K562 (cell line): ENCODE measurements around the gene CENPT. TPM values are rescaled to one million over a fixed set of nuclear protein-coding genes. Genes with fewer than 3 reads are reported as not detected.
A peak's percentile ranks its signal among the peaks of the same experiment; 100 is the strongest.

Source experiments
- ATAC-seq: fragments of 200-7000 bp; cut with Tn5 transposase; 3 replicates; pipeline ENCODE4 v1.9.1; 2020; ENCODE audit warnings: moderate library complexity
- BruUV-seq: library from RNA; stranded (reverse); fragments of 400-500 nt; replicated peaks from 2 replicates; lab custom pipeline; 2021; lab: Mats Ljungman, UMichigan
- CTCF ChIA-PET: fragments of 300-600 bp; formaldehyde crosslinking; extraction: SDS; loops from one replicate; lab custom pipeline; 2021; ENCODE audit warnings: low intra/inter-chr PET ratio; lab: Yijun Ruan, JAX
- POLR2A ChIA-PET: fragments of 300-600, 350-650 bp; sonication (Branson Sonifier 250); formaldehyde crosslinking; extraction: SDS; loops from one replicate; lab custom pipeline; 2021; ENCODE audit warnings: antibody characterized with exemption, inconsistent platforms; lab: Yijun Ruan, JAX
- DNase-seq, 4 experiments: peaks; one replicate each; pipeline versions ENCODE4 v3.0.0 to v3.0.0-alpha.2; 2011 to 2018; ENCODE audit warnings: low spot score in 3 of 4, mixed read lengths in 3 of 4; ENCODE audit errors: extremely low read depth in 1 of 4
- FAIRE-seq: peaks from 2 replicates; lab custom pipeline; 2011; peaks lifted over from hg19 to GRCh38; lab: Jason Lieb, UNC
- H2AFZ ChIP-seq: 2 replicates; pipeline ENCODE4 v1.6.0; 2011; ENCODE audit warnings: low read depth, low read length, control low read depth, inconsistent platforms
- H3K27ac ChIP-seq: fragments of 200-600 bp; 3 replicates; pipeline ENCODE4 v1.8.0; 2011; ENCODE audit warnings: low read depth, mild to moderate bottlenecking, control low read depth, inconsistent platforms, low read length, moderate library complexity, mixed read lengths; ENCODE audit errors: extremely low read depth
- H3K27me3 ChIP-seq, 2 experiments: fragments of 300-600 bp in 1 of 2; 2 replicates in 1 of 2; 3 replicates in 1 of 2; pipeline versions ENCODE4 v1.6.0 to v1.8.0; 2011; ENCODE audit warnings: inconsistent platforms in 2 of 2, low read length in 2 of 2, mild to moderate bottlenecking in 1 of 2, mixed read lengths in 1 of 2, moderate library complexity in 1 of 2; ENCODE audit not compliant: control insufficient read depth in 2 of 2, insufficient read depth in 2 of 2
- H3K36me3 ChIP-seq: fragments of 300-600 bp; 3 replicates; pipeline ENCODE4 v1.8.0; 2011; ENCODE audit warnings: mild to moderate bottlenecking, low read length, inconsistent platforms; ENCODE audit not compliant: control insufficient read depth, insufficient read depth
- H3K4me1 ChIP-seq, 2 experiments: fragments of 200-600 bp in 1 of 2; replicated peaks in 1 of 2; 2 replicates in 1 of 2; 3 replicates in 1 of 2; pipeline versions ENCODE4 v1.5.1 to v1.8.0; 2011; ENCODE audit warnings: inconsistent platforms in 2 of 2, low read length in 2 of 2, mild to moderate bottlenecking in 1 of 2, mixed read lengths in 1 of 2, moderate library complexity in 1 of 2; ENCODE audit not compliant: control insufficient read depth in 2 of 2, insufficient read depth in 2 of 2
- H3K4me2 ChIP-seq: 2 replicates; pipeline ENCODE4 v1.6.1; 2011; ENCODE audit warnings: low read length, control low read depth, inconsistent platforms, mixed read lengths; ENCODE audit not compliant: insufficient read depth
- H3K4me3 ChIP-seq: fragments of 200-600 bp; sonication (generic), shearing (Covaris generic); 2 replicates; pipeline ENCODE4 v1.5.1; 2016; ENCODE audit warnings: control low read depth, inconsistent platforms
- H3K79me2 ChIP-seq: fragments of 200-600 bp; 3 replicates; pipeline ENCODE4 v1.8.0; 2011; ENCODE audit warnings: low read length, inconsistent platforms; ENCODE audit not compliant: control insufficient read depth, insufficient read depth
- H3K9ac ChIP-seq, 2 experiments: 2 replicates each; pipeline versions ENCODE4 v1.6.0 to v1.6.1; 2011; ENCODE audit warnings: low read depth in 2 of 2, low read length in 2 of 2, control low read depth in 1 of 2, inconsistent platforms in 1 of 2, mild to moderate bottlenecking in 1 of 2, mixed read lengths in 1 of 2; ENCODE audit not compliant: insufficient read depth in 1 of 2
- H3K9me1 ChIP-seq: one replicate; pipeline ENCODE4 v1.6.0; 2011; ENCODE audit warnings: inconsistent platforms, mild to moderate bottlenecking, low read length, moderate library complexity; ENCODE audit not compliant: control insufficient read depth, insufficient read depth
- H3K9me3 ChIP-seq: replicated peaks from 2 replicates; pipeline ENCODE4 v1.5.1; 2011; ENCODE audit warnings: low read depth, low read length, inconsistent platforms; ENCODE audit not compliant: control insufficient read depth, insufficient read depth
- H4K20me1 ChIP-seq: replicated peaks from 2 replicates; pipeline ENCODE4 v1.6.1; 2011; ENCODE audit warnings: low read length, inconsistent platforms, mixed read lengths; ENCODE audit not compliant: control insufficient read depth, insufficient read depth
- CTBP1 ChIP-seq: fragments of 450-650 bp; IDR thresholded peaks from 2 replicates; pipeline ENCODE4 v1.6.1; 2016; ENCODE audit warnings: borderline replicate concordance
- LARP7 ChIP-seq: fragments of 450-650 bp; IDR thresholded peaks from 2 replicates; pipeline ENCODE4 v1.6.1; 2016
- RAD21 ChIP-seq, 2 experiments: fragments of 250-450 bp in 1 of 2; fragments of 450-650 bp in 1 of 2; sonication (Bioruptor Pico) in 1 of 2; formaldehyde crosslinking in 1 of 2; IDR thresholded peaks in 1 of 2; conservative IDR thresholded peaks in 1 of 2; 2 replicates each; pipeline versions ENCODE4 v1.4.0 to v1.8.0; 2020 to 2022; ENCODE audit warnings: mild to moderate bottlenecking in 2 of 2, moderate library complexity in 1 of 2
- WGBS: fragments of 100-300 bp; shearing (Covaris generic); methylation state at CpG from one replicate; pipeline ENCODE4 v1.1.6; 2016; ENCODE audit warnings: low coverage, mixed read lengths; ENCODE audit not compliant: insufficient coverage; ENCODE audit errors: missing lambda C conversion rate; 5-methylcytosine and 5-hydroxymethylcytosine counted together
- in situ Hi-C: fragments of 300-500 bp; cut with MboI; formaldehyde crosslinking; loops from 4 replicates; pipeline ENCODE4 v1.15.0; 2018; ENCODE audit warnings: inconsistent platforms, mixed read lengths
- intact Hi-C: fragments of 100-400 bp; cut with micrococcal nuclease; formaldehyde crosslinking; loops from 2 replicates; pipeline ENCODE4 v1.14.2; 2022
- polyA plus RNA-seq, 8 experiments: library from polyadenylated mRNA; depleted of rRNA in 4 of 8; stranded (reverse) in 5 of 8; unstranded in 3 of 8; fragments of >200 nt; fragmentation: Nextera tagmentation in 2 of 8; fragmentation: Illumina TruSeq in 1 of 8; extraction: Ambion mirVana in 2 of 8; extraction: Trizol in 1 of 8; gene quantifications; 2 replicates each; pipeline versions ENCODE4 v1.2.1 to v1.2.3, GENCODE V29; 2011 to 2014; ENCODE audit warnings: inconsistent platforms in 1 of 8, missing spikeins in 1 of 8
- total RNA-seq, 7 experiments: library from RNA; depleted of rRNA in 6 of 7; stranded (reverse); fragments of >200 nt in 6 of 7; fragmentation: Illumina TruSeq in 2 of 7; extraction: Trizol in 2 of 7; gene quantifications; 2 replicates each; pipeline versions ENCODE4 v1.2.1 to v1.2.3, GENCODE V29; 2011 to 2021; ENCODE audit warnings: low replicate concordance in 1 of 7
- TF ChIP-seq, protein P1 (sequence below): IDR thresholded peaks from 2 replicates; pipeline ENCODE4 v1.6.1; 2011; ENCODE audit warnings: borderline replicate concordance, low read depth, mild to moderate bottlenecking, moderate library complexity, low read length; ENCODE audit not compliant: insufficient read depth, poor library complexity, severe bottlenecking
- TF ChIP-seq, protein P2 (sequence below): sonication (generic); formaldehyde crosslinking; IDR thresholded peaks from 2 replicates; pipeline ENCODE4 v1.8.0; 2022; ENCODE audit warnings: missing genetic modification reagents, mild to moderate bottlenecking, moderate library complexity, borderline replicate concordance
- TF ChIP-seq, protein P3 (sequence below), 2 experiments: fragments of 450-650 bp; formaldehyde crosslinking in 1 of 2; IDR thresholded peaks; 2 replicates each; pipeline versions ENCODE4 v1.4.0 to v1.6.1; 2014 to 2020; ENCODE audit warnings: mild to moderate bottlenecking in 2 of 2, borderline replicate concordance in 1 of 2, low read depth in 1 of 2

CENPT gene
- total and polyA plus RNA-seq, 9 of the 15 experiments (the other 6 are each of a cell fraction or from before 2014, with no cell fraction given): 3.6 to 94.2 (median 44.1) TPM

DNA sequence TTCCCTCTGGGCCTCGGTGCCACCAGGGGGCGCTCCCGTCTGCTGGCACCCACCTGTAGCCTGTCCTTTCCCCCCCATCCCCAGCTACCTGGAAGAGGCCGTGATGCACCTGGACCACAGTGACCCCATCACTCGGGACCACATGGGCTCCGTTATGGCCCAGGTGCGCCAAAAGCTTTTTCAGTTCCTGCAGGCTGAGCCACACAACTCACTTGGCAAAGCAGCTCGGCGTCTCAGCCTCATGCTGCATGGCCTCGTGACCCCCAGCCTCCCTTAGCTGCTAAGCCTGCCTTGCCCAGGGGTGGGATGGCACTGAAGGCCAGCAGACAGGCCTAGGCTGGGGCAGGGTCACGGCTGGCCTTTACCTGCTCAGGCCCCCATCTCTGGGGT lies 36.4 kb upstream of the CENPT start:
- peak; percentile 69 for ATAC-seq
- peaks cover 19% of the 10 kb centered on the region for H4K20me1 ChIP-seq
- H3K9me3 ChIP-seq: no peaks in the 10 kb centered on the region
- H3K36me3 ChIP-seq: peaks cover 63% of the 10 kb centered on the region; the same call in 2 of the 3 replicates
- no TSS peak for BruUV-seq
- peak; percentile 62 to 77 (median 74) for DNase-seq
- no peak overlapping the region for H3K4me2 ChIP-seq
- 59% methylated on average over 11 of the region's 11 CpGs for WGBS
- no peaks in the 10 kb centered on the region for H3K79me2 ChIP-seq
- peak; percentile 67 for FAIRE-seq
- no peaks in the 10 kb centered on the region for H3K27me3 ChIP-seq
- peaks cover 6 to 40% of the 10 kb centered on the region in 2 experiments; a peak in 4 of 5 replicates for H3K4me1 ChIP-seq
- H3K27ac ChIP-seq: no peak overlapping the region
- H2AFZ ChIP-seq: no peak overlapping the region
- in situ Hi-C loops (no loop called here), intact Hi-C loops (loop anchor here (1.0 to 10.0 kb wide), 2 partner anchors 44 to 161 kb away; no protein-coding TSS in a partner anchor)
- ChIA-PET POLR2A (interaction anchor here (0.7 to 4.1 kb wide), 9 partner anchors 10 to 404 kb away, joined by 3 to 15 read pairs (median 3); partner anchors contain the start of gene EDC4), CTCF (interaction anchor here (0.6 to 4.0 kb wide), 6 partner anchors 34 to 156 kb away, joined by 3 to 35 read pairs (median 4); no protein-coding TSS in a partner anchor)
- no peaks in the 10 kb centered on the region for H3K9me1 ChIP-seq
- H3K9ac ChIP-seq: no peak overlapping the region; a peak in 1 of 4 replicates
- no peak overlapping the region for H3K4me3 ChIP-seq
- TF ChIP-seq, protein P1, sequence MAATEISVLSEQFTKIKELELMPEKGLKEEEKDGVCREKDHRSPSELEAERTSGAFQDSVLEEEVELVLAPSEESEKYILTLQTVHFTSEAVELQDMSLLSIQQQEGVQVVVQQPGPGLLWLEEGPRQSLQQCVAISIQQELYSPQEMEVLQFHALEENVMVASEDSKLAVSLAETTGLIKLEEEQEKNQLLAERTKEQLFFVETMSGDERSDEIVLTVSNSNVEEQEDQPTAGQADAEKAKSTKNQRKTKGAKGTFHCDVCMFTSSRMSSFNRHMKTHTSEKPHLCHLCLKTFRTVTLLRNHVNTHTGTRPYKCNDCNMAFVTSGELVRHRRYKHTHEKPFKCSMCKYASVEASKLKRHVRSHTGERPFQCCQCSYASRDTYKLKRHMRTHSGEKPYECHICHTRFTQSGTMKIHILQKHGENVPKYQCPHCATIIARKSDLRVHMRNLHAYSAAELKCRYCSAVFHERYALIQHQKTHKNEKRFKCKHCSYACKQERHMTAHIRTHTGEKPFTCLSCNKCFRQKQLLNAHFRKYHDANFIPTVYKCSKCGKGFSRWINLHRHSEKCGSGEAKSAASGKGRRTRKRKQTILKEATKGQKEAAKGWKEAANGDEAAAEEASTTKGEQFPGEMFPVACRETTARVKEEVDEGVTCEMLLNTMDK: peak; percentile 44
- peak; percentile 76 to 79 for TF ChIP-seq RAD21 (CRISPR knock-in tag; conservative IDR thresholded peaks at IDR 0.05 in 1 of 2, IDR thresholded peaks at IDR 0.05 in 1 of 2)
- TF ChIP-seq, protein P2, sequence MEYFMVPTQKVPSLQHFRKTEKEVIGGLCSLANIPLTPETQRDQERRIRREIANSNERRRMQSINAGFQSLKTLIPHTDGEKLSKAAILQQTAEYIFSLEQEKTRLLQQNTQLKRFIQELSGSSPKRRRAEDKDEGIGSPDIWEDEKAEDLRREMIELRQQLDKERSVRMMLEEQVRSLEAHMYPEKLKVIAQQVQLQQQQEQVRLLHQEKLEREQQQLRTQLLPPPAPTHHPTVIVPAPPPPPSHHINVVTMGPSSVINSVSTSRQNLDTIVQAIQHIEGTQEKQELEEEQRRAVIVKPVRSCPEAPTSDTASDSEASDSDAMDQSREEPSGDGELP (CRISPR knock-in tag): peak; percentile 24; the same call in 1 of the 2 replicates
- TF ChIP-seq CTBP1: peak; percentile 36; the same call in 1 of the 2 replicates
- TF ChIP-seq LARP7: no peak
- TF ChIP-seq, protein P3, sequence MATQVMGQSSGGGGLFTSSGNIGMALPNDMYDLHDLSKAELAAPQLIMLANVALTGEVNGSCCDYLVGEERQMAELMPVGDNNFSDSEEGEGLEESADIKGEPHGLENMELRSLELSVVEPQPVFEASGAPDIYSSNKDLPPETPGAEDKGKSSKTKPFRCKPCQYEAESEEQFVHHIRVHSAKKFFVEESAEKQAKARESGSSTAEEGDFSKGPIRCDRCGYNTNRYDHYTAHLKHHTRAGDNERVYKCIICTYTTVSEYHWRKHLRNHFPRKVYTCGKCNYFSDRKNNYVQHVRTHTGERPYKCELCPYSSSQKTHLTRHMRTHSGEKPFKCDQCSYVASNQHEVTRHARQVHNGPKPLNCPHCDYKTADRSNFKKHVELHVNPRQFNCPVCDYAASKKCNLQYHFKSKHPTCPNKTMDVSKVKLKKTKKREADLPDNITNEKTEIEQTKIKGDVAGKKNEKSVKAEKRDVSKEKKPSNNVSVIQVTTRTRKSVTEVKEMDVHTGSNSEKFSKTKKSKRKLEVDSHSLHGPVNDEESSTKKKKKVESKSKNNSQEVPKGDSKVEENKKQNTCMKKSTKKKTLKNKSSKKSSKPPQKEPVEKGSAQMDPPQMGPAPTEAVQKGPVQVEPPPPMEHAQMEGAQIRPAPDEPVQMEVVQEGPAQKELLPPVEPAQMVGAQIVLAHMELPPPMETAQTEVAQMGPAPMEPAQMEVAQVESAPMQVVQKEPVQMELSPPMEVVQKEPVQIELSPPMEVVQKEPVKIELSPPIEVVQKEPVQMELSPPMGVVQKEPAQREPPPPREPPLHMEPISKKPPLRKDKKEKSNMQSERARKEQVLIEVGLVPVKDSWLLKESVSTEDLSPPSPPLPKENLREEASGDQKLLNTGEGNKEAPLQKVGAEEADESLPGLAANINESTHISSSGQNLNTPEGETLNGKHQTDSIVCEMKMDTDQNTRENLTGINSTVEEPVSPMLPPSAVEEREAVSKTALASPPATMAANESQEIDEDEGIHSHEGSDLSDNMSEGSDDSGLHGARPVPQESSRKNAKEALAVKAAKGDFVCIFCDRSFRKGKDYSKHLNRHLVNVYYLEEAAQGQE (IDR thresholded peaks at IDR 0.05; ENCODE audit: borderline replicate concordance): peak; percentile 79
- TF ChIP-seq, protein P3 (CRISPR knock-in tag; IDR thresholded peaks at IDR 0.05; ENCODE audit: low read depth): no peak
